Measurements from ENCODE around the gene EIF5A2.

The EIF5A2 gene

DNA sequence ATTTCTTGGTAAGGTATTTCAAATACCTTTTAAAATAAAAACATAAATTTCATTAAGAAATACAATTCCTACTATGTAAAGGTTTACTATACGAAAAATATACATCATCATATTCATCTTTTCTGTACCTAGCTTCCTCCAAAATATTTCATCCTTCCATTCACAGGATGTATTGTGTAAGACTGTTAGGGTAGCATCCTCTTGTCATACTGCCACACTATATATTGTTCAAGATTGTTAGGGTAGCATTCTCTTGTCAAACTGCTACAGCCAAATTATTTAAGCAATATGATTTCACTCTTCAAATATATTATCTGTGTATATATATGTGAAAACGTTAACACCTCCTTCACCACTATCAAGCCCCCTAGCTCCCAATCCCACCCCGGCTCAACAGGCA, 41.9 kb downstream of the EIF5A2 start:
- CTCF ChIA-PET, result interaction anchor here (1.3 to 1.8 kb wide), 4 partner anchors 8 to 453 kb away, joined by 3 to 7 read pairs (median 5); no protein-coding TSS in a partner anchor
- no peak for DNase-seq (ENCODE audit: extremely low spot score)
- POLR2A ChIA-PET, result no interaction called here
- TF ChIP-seq, protein P1, sequence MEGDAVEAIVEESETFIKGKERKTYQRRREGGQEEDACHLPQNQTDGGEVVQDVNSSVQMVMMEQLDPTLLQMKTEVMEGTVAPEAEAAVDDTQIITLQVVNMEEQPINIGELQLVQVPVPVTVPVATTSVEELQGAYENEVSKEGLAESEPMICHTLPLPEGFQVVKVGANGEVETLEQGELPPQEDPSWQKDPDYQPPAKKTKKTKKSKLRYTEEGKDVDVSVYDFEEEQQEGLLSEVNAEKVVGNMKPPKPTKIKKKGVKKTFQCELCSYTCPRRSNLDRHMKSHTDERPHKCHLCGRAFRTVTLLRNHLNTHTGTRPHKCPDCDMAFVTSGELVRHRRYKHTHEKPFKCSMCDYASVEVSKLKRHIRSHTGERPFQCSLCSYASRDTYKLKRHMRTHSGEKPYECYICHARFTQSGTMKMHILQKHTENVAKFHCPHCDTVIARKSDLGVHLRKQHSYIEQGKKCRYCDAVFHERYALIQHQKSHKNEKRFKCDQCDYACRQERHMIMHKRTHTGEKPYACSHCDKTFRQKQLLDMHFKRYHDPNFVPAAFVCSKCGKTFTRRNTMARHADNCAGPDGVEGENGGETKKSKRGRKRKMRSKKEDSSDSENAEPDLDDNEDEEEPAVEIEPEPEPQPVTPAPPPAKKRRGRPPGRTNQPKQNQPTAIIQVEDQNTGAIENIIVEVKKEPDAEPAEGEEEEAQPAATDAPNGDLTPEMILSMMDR (IDR thresholded peaks at IDR 0.05; ENCODE audit: control extremely low read depth, extremely low read depth, low read depth, missing control alignments), result no peak

DNA sequence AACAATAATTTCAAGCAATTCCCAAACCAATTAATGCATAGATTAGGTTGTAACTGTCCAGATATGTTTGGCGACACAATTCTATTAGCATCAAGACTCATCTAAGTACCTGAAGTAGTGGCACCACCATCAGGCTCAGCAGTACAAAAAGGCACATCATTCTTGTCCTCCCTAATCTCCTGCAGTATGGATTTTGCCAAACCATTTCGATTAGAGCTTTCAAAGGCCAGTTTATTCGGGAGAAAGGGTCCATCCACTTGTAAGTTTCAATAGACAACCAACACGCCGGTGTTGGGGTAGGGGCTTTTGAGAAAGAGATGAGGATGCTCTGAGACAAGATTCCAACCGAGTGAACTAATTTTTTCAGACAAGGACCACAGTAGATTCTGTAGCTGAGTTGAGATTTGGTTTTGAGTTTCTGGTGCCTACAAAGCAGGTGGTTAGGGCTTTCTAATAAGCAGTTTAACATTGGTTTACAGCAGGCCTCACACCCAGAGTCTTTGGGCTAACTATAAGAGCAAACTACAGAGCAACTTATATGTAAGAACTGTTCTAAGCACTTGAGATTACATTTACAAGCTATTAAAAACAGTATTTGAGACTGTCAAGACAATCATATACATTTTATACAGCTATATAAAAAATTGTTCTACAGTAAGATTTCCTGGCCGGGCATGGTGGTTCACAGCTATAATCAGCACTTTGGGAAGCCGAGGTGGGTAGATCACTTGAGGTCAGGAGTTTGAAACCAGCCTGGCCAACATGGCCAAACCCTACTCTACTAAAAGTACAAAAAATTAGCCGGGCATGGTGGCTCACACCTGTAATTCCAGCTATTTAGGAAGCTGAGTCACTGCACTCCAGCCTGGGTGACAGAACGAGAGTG, 43.0 kb downstream of the EIF5A2 start:
- POLR2A ChIA-PET, result interaction anchor here (0.6 kb wide), 1 partner anchor 481 kb away, joined by 6 read pairs; no protein-coding TSS in a partner anchor

DNA sequence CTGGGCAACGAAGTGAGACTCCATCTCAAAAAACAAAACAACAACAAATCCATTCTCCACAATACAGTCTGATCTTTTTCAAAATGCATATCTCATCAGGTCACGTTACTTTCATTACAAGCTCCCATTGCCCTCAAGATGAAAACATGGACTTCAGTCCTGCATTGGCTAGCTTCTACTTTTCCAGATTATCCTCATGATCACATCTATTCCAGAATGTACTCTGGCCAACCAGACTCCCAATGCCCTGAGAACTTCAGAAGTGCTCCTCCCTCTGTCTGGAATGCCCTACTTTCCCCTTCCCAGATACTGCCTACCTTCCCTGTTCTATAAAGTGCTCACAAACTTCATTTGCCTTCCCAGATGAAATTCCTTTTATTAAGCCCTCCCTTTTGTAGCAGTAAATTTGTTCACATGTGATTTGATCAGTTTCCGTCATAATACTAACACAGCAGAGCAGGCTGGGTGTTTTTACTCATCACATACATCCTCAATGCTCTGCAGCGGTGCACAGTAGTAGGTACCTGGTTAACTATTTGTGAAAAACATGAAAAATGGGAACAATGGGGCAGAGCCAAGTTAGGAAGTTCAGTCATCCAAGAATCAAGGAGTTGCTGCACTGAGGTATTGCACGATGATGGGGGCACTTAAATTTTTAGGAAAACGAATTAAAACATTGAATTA, 43.8 kb downstream of the EIF5A2 start:
- no peak for DNase-seq (ENCODE audit: extremely low spot score)
- POLR2A ChIA-PET, result no interaction called here

More for the DNA sequence above, 43.0 kb downstream of the EIF5A2 start:
- DNase-seq (ENCODE audit: extremely low spot score), result no peak
- TF ChIP-seq, protein P1 (IDR thresholded peaks at IDR 0.05; ENCODE audit: control extremely low read depth, extremely low read depth, low read depth, missing control alignments), result no peak
- CTCF ChIA-PET, result interaction anchor here (1.3 to 1.8 kb wide), 4 partner anchors 9 to 452 kb away, joined by 3 to 7 read pairs (median 5); no protein-coding TSS in a partner anchor

DNA sequence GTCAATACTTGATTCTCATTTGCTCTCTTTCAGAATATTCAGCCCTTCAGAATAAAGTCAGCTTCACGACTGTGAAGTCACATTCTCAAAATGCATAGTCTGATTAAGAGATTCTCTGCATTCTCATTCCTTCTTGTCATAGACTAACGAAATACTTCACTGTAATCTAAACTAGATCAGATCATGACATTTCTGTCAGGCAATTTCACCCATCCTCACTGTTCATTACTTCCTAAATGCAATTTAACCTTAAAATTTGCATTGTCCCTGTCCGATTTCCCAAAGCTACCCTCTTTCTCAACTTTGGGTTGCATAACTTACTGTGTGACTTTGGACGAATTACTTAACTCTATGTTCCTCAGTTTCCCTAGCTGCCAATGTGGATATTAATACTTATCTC, 44.6 kb downstream of the EIF5A2 start:
- DNase-seq (ENCODE audit: extremely low spot score), result no peak
- TF ChIP-seq, protein P1 (IDR thresholded peaks at IDR 0.05; ENCODE audit: control extremely low read depth, extremely low read depth, low read depth, missing control alignments), result no peak
- CTCF ChIA-PET, result interaction anchor here (1.2 to 1.4 kb wide), 2 partner anchors 10 to 19 kb away, joined by 3 to 4 read pairs; no protein-coding TSS in a partner anchor
- POLR2A ChIA-PET, result no interaction called here

More for the DNA sequence above, 43.8 kb downstream of the EIF5A2 start:
- CTCF ChIA-PET, result interaction anchor here (1.4 to 1.8 kb wide), 2 partner anchors 11 to 16 kb away, joined by 3 to 7 read pairs; no protein-coding TSS in a partner anchor
- TF ChIP-seq, protein P1 (IDR thresholded peaks at IDR 0.05; ENCODE audit: control extremely low read depth, extremely low read depth, low read depth, missing control alignments), result no peak

GRCh38 chr3:170862618-170863374, 45.6 kb downstream of the EIF5A2 start:
- TF ChIP-seq, protein P1 (IDR thresholded peaks at IDR 0.05; ENCODE audit: control extremely low read depth, extremely low read depth, low read depth, missing control alignments), result no peak
- ChIA-PET CTCF (interaction anchor here (0.8 to 1.3 kb wide), 5 partner anchors 10 to 51 kb away, joined by 3 to 4 read pairs (median 4); no protein-coding TSS in a partner anchor), POLR2A (interaction anchor here (0.6 kb wide), 1 partner anchor 1002 kb away, joined by 3 read pairs; no protein-coding TSS in a partner anchor)
- DNase-seq (ENCODE audit: extremely low spot score), result no peak

Measured in GM10248 (cell line).